ENCODE data around the gene EPB41L2. TPM values are rescaled to one million over a fixed set of nuclear protein-coding genes. Genes with fewer than 3 reads are reported as not detected.
A peak's percentile ranks its signal among the peaks of the same experiment; 100 is the strongest.

The EPB41L2 gene
- total RNA-seq, 4 donors from 2014 or later, result 190 to 321 (median 265) TPM

DNA sequence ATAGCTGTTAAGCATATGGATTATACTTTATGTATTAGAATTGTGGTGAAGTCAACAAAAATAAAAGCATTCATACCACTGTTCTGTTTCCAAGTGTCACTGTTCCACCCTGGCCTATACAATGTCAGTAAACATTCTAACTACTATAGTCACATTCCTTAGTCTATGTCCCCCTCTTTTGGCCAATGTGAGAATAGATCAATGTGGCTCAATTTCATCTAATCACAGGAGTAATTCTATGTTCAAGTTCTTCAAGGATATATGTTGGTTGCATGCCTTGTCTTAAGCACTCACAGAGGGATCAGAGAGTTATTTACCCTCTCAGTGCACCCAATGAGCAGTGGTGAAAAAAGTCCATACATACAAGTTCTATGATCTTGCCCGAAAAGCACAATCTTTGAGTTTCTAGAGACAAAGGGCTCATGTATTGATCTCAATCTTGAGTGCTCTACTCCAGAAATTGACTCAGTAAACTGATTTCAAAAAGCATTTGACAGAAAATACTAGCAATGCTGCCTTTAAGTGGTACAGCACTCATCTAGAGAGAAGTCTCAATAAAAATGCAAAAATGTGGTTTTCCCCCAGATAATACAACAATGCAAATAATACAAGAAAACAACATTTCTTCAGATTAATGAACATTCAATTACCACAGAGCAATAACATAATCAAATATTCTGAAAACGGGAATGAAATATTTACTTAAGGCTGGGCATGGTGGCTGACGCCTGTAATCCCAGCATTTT, 219.3 kb downstream of the EPB41L2 start:
- 70 to 92% methylated on average over 3 of the region's 3 CpGs for WGBS, 2 donors
- DNase-seq (ENCODE audit: low spot score in 2 of 2), result peak in 1 of 2 donors; percentile 27
- peak overlapping the region in 1 of 4 donors; percentile 18 for H3K27ac ChIP-seq
- peaks cover 0 to 26% (median 0%) of the 10 kb centered on the region in 4 donors for H3K4me1 ChIP-seq
- H3K4me3 ChIP-seq, result no peak overlapping the region
- no peaks in the 10 kb centered on the region for H3K9me3 ChIP-seq
- peaks cover 0 to 3% (median 0%) of the 10 kb centered on the region in 3 donors for H3K36me3 ChIP-seq
- TF ChIP-seq, protein P1, sequence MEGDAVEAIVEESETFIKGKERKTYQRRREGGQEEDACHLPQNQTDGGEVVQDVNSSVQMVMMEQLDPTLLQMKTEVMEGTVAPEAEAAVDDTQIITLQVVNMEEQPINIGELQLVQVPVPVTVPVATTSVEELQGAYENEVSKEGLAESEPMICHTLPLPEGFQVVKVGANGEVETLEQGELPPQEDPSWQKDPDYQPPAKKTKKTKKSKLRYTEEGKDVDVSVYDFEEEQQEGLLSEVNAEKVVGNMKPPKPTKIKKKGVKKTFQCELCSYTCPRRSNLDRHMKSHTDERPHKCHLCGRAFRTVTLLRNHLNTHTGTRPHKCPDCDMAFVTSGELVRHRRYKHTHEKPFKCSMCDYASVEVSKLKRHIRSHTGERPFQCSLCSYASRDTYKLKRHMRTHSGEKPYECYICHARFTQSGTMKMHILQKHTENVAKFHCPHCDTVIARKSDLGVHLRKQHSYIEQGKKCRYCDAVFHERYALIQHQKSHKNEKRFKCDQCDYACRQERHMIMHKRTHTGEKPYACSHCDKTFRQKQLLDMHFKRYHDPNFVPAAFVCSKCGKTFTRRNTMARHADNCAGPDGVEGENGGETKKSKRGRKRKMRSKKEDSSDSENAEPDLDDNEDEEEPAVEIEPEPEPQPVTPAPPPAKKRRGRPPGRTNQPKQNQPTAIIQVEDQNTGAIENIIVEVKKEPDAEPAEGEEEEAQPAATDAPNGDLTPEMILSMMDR (IDR thresholded peaks at IDR 0.05), result peak in 4 of 5 experiments; percentile 23 to 54 (median 30)
- no peak for TF ChIP-seq POLR2A (IDR thresholded peaks at IDR 0.05)
- no peak for TF ChIP-seq EP300 (IDR thresholded peaks at IDR 0.05)
- H3K27me3 ChIP-seq, result no peaks in the 10 kb centered on the region

DNA sequence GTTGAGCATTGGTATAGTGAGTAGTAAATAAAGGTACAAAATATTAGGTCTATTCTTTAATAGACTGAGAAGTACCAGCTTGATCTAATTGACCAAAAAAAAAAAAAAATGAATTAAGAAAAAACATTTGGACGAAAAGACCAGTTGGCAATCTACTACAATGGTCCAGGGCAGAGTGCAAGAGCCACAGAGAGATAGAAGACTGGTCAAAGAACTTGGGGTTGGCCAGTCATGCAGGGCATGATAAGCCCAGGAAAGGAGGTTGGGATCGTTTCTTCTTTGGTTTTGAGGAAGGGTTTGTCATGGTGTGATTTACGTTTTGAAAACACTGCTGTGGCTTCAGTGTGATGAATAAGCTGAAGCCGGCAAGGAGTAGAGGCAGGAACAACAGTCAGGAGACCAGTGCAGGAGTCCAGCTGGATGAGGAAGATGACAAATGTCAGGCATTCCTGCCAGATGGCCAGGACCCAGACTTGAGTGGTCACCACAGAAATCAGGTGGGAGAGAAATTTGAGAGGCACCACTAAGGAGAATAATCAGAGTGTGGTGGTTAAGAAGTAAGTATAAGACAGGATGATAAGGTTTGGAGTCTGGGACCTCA, 221.8 kb downstream of the EPB41L2 start:
- DNase-seq (ENCODE audit: low spot score in 2 of 2), result no peak
- 69 to 70% methylated on average over 4 of the region's 4 CpGs for WGBS, 2 donors
- H3K27me3 ChIP-seq, result no peaks in the 10 kb centered on the region
- H3K36me3 ChIP-seq, result peaks cover 0 to 3% (median 0%) of the 10 kb centered on the region in 3 donors
- H3K4me3 ChIP-seq, result no peak overlapping the region
- peaks cover 0 to 23% (median 0%) of the 10 kb centered on the region in 4 donors for H3K4me1 ChIP-seq
- H3K27ac ChIP-seq, result peak overlapping the region in 1 of 4 donors; percentile 7
- TF ChIP-seq EP300 (IDR thresholded peaks at IDR 0.05) (no peak), POLR2A (IDR thresholded peaks at IDR 0.05) (no peak)
- TF ChIP-seq, protein P1 (IDR thresholded peaks at IDR 0.05), result no peak
- no peaks in the 10 kb centered on the region for H3K9me3 ChIP-seq

DNA sequence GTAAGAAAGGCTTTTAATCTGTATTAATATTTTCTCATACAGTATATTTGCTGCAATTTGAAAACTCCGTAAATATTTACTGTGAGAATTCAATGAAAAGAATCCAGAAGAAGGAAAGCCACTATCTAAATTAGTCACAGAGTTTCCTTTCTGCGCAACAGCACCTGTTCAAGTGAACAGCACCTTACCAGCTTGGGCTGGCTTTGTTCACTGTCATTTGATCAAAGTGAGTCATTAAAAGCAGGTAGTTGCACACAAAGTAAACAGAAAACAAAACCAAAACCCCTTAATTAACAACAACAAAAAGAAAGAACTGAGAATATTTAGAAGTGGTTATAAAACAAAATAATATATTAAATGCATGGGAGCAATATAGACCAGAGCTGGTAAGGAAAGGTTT, 223.0 kb downstream of the EPB41L2 start:
- 91 to 92% methylated on average over 2 of the region's 2 CpGs for WGBS, 2 donors
- DNase-seq (ENCODE audit: low spot score in 2 of 2), result no peak
- no peak overlapping the region for H3K4me3 ChIP-seq
- peaks cover 0 to 3% (median 0%) of the 10 kb centered on the region in 3 donors for H3K36me3 ChIP-seq
- no peaks in the 10 kb centered on the region for H3K9me3 ChIP-seq
- peaks cover 0 to 23% (median 0%) of the 10 kb centered on the region in 4 donors for H3K4me1 ChIP-seq
- peak overlapping the region in 1 of 4 donors; percentile 29 for H3K27ac ChIP-seq
- no peak for TF ChIP-seq POLR2A (IDR thresholded peaks at IDR 0.05)
- TF ChIP-seq, protein P1 (IDR thresholded peaks at IDR 0.05), result no peak
- no peak for TF ChIP-seq EP300 (IDR thresholded peaks at IDR 0.05)
- no peaks in the 10 kb centered on the region for H3K27me3 ChIP-seq

DNA sequence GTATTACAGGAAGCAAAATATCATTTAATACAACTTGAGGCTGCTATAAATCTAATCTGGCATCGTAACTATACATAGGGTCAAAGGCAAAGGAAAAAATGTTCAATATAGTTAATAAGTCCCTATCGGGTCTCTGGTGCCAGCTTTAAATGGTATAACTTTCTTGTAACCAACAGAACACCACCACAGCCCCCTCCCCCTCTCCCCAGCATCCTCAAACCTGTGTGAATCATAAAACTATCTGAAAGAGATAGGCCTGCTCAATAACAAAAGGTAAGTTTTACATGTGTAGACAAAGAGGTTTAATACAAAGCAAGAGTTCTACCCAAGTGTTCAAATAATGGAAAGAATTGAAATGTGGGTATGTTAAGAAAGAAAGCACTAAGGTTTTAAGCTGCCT, 223.7 kb downstream of the EPB41L2 start:
- WGBS, 2 donors, result 71 to 73% methylated on average over 2 of the region's 2 CpGs
- no peak for DNase-seq (ENCODE audit: low spot score in 2 of 2)
- H3K9me3 ChIP-seq, result no peaks in the 10 kb centered on the region
- no peaks in the 10 kb centered on the region for H3K27me3 ChIP-seq
- TF ChIP-seq, protein P1 (IDR thresholded peaks at IDR 0.05), result no peak
- no peak for TF ChIP-seq EP300 (IDR thresholded peaks at IDR 0.05)
- no peak for TF ChIP-seq POLR2A (IDR thresholded peaks at IDR 0.05)
- H3K36me3 ChIP-seq, result peaks cover 0 to 3% (median 0%) of the 10 kb centered on the region in 3 donors
- peaks cover 0 to 23% (median 0%) of the 10 kb centered on the region in 4 donors for H3K4me1 ChIP-seq
- H3K4me3 ChIP-seq, result no peak overlapping the region
- peak overlapping the region in 2 of 4 donors; percentile 29 to 62 for H3K27ac ChIP-seq

DNA sequence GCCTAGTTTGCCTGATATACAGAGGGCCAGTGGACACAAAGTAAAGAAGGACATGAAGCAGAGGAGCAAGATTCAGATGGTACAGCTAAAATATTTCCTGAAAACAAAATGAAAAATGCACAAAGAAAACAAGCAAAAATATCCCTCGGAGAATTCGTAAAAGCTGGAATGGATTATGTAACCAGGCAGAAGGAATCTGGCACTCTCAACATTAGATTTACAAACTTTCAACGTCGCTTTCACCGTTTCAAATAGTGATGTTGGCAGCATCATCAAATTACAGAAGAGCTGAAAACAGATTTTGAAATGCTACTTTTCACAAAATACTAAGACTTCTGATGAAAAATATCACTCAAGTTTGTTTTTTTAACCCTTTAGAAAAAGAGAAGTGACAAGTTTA, 224.1 kb downstream of the EPB41L2 start:
- Histone ChIP-seq H3K27me3 (no peaks in the 10 kb centered on the region), H3K27ac (peak overlapping the region in 2 of 4 donors; percentile 29 to 62), H3K4me3 (no peak overlapping the region), H3K36me3 (peaks cover 0 to 3% (median 0%) of the 10 kb centered on the region in 3 donors), H3K9me3 (no peaks in the 10 kb centered on the region), H3K4me1 (peaks cover 0 to 23% (median 0%) of the 10 kb centered on the region in 4 donors)
- no peak for DNase-seq (ENCODE audit: low spot score in 2 of 2)
- TF ChIP-seq, protein P1 (IDR thresholded peaks at IDR 0.05), result no peak
- TF ChIP-seq POLR2A (IDR thresholded peaks at IDR 0.05), result no peak
- peak in 1 of 2 donors; percentile 22 for TF ChIP-seq EP300 (IDR thresholded peaks at IDR 0.05)
- 31 to 35% methylated on average over 5 of the region's 5 CpGs for WGBS, 2 donors
